Pulmonary artery endothelial cell (primary cell): ENCODE results near the gene NBAS. TPM values are rescaled to one million over a fixed set of nuclear protein-coding genes. Genes with fewer than 3 reads are reported as not detected.
"Not testable (repeated sequence)": the region's sequence is repeated elsewhere in the genome, so short reads cannot be mapped to it uniquely, and the experiment has no call there.

Experiments used
- DNase-seq: peaks from one replicate; pipeline ENCODE4 v3.0.0-alpha.2; 2011; ENCODE audit warnings: low read depth, low spot score
- total RNA-seq: library from RNA; depleted of rRNA; stranded (reverse); fragments of >200 nt; gene quantifications from 2 replicates; pipeline ENCODE4 v1.2.3, GENCODE V29; 2014

The NBAS gene
- total RNA-seq, 1 donor from 2014 or later: 75.8 TPM

DNA sequence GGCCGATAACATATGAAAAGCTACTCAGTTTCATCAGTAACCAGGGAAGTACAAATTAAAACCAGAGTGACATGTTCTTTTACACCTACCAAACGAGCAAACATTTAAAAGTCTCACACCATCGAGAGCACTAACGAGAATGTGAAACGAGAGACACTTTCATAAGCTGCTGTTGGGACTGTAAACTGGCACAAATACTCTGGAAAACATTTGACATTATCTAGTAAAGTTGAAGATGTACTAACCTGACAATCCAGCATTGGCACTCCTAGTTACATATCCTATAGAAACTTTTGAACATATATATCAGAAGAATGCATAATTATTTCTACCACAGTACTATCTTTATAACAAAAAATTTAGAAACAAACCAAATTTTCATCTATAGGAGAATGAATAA, 28.1 kb downstream of the NBAS start:
- DNase-seq: no peak

DNA sequence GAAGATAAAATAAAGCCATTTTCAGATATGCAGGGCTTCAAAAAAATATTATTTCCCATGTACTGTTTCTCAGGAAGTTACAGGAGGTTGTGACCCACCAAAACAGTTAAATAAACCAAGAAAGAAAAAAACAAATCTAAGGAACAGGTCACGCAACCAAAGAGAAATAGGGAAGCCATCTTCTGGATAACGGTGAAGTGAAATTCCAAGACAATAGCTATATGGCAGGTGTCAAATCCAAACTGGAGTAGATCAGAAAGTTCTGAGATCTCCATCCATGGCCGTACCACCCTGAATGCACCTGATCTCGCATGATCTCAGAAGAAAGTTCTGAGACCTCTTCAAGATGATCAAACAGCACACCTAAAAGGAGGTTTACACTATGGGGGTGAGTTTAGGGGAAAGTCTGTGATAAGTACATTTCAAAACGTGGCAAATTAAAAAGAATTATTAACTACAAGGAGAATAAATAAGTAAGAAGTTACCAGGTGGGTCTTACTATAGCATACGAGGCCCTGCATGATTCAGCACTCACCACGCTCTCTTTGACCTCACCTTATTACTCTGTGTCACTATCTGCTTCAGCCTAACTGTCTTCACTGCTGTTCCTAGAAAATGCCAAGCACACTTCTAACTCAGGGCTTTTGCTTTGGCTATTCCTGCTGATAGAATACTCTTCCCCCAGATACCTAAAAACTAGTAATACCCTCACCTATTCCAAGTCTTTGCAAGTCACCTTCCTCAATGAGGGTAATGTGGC, 29.9 kb downstream of the NBAS start:
- DNase-seq: no peak

DNA sequence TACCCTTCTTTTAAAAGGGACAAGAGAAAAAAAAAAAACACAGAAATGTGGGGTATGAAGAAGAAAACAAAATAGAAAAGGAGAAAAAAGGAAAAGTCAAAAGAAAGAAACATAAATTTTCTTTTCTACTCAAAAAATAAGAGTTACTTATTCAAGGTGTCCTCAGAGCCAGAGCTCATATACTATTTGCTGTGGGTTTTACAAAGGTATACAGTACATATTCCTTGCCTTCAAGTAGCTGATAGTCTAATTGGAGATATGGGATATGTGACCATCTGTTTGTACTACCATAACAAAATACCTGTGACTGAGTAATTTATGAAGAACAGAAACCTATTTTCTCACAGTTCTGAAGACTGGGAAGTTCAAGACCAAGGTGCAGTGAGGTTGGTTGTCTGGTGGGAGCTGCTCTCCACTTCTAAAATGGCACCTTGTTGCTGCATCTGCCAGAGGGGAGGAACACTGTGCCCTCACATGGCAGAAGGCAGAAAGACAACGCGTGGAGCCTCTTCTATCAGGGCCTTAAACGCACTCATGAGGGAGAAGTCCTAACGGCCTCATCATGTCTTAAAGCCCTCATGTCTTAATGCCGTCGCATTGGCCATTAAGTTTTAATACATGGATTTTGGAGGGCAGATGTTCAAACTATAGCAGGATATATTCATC, 33.9 kb downstream of the NBAS start:
- no peak for DNase-seq

DNA sequence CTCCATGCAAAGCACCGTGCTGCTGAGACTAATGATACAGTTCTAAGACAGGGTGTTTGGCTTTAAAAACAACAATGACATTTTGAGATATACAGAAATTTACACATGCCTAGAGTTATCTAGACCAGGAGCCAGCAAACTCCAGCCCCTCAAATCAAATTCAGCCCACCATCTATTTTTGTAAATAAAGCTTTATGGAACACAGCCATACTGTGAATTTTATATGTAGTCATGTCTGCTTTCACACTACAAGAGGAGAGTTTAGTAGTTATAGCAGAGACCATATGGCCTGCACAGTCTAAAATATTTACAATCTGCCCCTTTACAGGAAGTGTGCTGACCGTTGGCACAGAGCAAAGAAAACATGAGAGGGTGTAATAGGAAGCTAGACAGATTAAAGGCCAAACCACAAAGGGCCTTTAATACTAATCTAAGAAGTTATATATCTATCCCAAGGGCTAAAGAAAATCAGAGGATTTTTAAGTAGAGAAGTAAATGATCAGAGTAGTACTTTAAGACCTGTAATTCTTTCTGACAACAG, 39.4 kb downstream of the NBAS start:
- peak; percentile 8 for DNase-seq

DNA sequence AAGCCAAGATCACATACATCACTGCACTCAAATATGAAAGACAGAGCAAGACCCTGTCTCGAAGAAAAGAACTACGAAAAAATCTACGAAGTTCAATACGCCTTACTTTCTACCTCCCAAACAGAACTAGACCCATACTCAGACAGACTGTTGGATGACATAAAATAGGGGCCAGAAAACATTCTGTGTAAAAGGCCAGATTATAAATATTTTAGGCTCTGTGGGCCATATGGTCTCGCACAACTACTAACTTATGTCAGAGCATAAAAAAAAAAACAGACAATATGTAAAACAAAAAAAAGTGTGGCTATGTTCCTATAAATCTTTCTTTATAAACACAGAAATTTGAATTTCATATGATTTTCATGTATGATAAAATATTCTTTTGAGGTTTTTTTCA, 40.8 kb downstream of the NBAS start:
- no peak for DNase-seq

DNA sequence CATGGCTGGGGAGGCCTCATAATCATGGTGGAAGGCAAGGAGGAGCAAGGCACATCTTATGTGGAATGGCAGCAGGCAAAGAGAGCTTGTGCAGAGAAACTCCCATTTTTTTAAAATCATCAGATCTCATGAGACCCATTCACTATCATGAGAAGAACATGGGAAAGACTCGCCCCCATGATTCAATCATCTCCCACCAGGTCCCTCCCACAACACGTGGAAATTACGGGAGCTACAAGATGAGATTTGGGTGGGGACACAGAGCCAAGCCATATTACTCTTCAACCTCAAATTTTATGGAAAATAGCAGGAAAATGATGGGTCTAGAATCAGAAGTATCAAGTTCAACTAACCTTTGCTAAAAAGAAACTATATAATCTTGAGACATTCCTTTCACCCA, 42.4 kb downstream of the NBAS start:
- DNase-seq: not testable (repeated sequence)

DNA sequence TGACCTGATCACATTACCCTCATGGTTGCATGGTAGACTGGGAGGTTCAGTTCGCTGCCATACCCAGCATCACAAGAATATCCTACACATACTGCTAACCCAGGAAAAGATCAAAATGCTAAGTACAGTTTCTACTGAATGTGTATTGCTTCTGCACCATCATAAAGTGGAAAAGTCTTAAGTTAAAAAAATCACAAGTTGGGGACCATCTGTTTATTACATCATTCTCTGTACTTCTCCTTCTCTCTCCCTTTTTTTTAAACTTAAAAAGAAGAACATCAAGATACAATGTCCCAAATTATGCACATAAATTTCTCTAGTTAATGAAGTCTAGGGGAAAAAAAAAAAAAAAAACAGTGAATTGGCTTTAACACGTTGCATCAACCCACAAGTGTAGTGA, 43.3 kb downstream of the NBAS start:
- no peak for DNase-seq

DNA sequence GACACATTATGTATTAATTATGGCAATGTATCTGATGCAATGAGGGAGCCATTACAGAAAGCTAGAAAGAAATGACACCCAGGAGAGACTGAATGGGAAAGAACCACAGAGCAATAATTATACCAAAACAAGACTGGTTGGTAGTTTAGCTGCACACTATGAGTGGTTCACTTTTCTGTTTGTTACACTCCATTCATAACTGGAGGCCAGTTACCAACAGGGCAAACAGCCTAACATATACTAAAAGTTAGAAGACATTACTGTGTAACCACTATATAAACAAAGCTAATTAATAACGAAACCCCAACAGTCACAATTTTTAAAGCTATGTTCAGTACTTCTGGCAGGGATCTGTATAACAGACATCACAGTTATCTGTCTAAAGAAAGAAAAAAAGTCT, 49.4 kb downstream of the NBAS start:
- DNase-seq: no peak

DNA sequence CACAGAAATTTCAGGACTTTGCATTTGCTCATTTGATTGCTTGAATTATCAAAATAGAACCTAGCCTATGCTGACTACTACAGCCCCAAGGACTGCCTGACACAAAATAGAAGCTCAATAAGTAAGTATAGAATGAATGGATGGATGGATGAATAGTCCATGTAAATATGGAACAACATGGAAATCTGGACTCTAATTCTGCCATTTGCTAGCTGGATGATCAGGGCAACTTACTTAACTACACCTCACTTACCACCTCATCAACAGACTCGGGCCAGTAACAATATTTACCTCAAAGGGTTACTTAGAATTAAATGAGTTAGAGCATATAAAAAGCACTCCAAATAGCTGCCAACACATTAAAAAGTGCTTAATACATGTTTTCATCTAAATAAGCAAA, 50.6 kb downstream of the NBAS start:
- no peak for DNase-seq

DNA sequence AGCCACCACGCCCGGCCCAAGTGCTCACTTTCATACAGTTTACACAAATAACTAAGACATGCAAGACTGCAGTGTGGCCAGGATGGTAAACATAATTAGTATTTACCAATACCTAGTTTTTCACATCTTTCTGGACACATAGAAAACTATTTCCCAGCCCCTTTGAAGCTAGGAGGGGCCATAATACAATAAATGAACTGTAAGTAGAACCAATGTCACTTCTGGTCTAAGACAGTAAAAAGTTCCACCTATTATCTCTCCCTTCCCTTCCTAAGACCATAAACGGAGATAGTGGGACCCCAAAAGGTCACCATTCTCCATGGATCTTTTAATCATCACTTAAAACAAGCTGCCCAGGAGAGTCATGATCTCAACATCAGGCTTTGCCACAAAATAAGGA, 51.0 kb downstream of the NBAS start:
- no peak for DNase-seq

DNA sequence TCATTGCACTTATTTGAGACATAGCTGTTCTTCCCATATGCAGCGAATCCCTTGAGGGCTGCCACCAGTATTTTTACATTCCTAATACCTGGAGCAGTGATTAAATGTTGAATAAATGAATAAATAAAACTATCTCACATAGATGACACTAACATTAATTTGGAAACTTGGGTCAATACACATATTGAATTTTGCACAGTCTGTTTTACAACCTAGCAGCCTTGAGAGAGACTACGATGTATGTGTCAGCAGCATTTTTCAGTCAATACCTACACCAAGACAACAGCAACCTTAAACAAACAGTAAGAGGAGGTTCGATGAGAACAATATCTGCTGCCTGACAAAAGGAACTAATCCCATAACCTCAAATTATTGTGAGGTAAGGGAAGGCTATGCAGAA, 53.4 kb downstream of the NBAS start:
- no peak for DNase-seq

DNA sequence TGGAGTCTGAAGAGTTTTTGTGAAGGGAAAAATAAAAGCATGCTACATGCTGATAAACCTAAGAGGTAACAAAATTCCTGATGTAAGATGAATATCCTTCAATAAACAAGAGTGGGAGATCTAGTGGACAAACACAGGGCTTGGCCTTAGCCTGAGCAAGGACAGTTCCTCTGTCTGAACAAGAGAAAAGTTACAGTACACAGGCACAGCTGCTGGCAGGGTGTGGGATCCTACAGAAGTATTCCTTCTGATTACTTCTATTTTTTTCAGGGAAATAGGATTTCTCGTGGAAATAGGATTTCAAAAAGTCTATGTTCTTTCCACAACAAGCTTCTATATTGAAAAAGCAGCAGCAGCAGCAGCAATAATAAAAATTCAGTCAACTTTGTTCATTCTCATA, 54.1 kb downstream of the NBAS start:
- no peak for DNase-seq

DNA sequence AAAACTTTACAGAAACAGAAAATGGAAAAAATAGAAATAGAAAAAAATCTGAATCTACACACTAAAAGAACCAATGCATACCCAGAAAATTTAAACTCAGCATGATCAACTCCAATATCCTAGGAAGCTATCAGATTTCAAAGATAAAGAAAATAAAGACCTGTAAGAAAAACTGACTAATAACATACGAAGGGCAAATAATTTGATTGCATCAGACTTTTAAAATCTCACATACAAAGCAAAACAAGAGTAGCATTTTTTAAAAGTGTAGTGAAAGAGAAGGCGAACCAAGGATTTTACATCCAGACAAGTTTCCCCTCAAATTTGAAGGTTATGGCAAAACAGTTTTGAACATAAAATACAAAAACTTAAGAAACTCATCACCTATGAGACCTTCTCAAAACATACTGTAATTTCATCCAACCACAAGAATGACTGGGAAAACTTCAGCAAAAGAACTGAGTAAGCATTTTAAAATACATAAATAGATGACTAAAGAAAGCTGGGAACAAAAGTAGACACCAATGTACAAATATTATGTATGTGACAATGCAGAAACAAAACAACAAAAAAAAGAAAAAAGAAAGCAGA, 54.8 kb downstream of the NBAS start:
- DNase-seq: no peak

DNA sequence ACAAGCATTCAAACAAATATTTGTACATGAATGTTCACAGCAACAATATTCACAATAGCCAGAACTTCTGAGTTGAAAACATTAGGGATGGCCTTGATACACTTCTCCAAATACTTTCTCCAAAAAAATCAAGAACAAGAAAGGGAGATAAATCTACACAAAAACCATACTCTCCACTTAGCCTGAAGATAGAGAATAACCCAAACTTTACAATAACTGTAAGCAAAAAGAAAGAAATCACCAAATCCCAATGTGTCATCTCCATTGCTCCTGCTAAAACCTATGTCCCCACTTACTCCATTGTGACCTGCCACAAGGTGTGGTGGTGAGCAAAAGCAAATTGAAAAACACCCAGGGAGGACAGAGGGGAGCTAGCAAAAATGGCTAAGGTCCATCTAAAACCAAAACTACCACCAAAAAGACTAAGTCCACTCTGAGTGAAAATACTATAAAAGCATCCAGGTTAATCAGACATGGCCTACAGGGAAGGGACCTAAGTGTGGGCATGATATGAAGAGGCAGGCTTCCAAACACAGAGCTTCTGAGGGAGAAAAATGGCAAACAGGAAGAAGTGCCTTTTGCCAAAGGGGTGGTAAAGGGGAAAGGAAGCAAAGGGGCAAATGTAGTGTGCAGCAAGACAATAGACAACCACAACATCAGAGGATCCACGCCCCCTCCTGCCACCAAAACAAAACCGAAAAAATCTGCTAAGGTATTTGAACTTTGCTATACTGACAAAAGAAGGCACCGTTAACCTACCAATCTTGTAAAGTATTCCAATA, 56.1 kb downstream of the NBAS start:
- no peak for DNase-seq

DNA sequence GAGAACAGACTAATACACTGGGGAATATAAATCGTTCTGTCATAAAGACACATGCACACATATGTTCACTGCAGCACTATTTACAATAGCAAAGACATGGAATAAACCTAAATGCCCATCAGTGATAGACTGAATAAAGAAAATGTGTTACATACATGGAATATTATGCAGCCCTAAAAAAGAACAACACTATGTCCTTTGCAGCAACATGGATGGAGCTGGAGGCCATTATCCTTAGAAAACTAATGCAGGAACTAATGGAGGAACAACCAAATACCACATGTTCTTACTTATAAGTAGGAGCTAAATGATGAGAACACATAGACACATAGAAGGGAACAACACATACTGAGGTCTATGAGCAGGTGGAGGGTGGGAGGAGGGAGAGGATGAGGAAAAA, 61.9 kb downstream of the NBAS start:
- not testable (repeated sequence) for DNase-seq

DNA sequence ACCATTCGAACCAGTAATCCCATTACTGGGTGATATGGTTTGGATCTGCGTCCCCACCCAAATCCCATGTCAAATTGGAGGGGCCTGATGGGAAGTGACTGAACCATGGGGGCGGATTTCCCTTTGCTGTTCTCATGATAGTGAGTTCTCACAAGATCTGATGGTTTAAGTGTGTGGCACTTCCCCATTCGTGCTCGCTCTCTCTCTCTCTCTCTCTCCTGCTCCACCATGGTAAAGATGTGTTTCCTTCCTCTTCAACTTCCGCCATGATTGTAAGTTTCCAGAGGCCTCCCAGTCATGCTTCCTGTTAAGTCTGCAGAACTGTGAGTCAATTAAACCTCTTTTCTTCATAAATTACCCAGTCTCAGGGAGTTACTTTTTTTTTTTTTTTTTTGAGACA, 62.6 kb downstream of the NBAS start:
- no peak for DNase-seq

DNA sequence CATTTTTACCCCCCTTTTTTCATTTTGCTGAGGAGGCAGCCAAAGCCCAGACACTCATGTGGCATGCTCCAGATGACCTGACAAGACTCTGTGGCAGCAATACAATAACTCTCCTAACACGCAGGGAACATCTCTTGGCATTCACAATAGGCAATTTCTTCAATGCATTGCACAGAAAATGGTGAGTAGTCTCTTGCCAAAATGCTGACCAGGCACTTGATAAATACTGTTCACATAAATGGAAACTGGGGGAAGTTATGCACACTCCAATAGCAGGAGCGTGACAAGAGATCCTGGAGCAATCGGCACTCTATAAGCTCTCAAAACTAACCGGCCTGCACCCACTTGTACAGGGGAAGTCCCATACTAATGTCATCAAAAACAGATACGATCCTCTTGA, 66.3 kb downstream of the NBAS start:
- DNase-seq: no peak

DNA sequence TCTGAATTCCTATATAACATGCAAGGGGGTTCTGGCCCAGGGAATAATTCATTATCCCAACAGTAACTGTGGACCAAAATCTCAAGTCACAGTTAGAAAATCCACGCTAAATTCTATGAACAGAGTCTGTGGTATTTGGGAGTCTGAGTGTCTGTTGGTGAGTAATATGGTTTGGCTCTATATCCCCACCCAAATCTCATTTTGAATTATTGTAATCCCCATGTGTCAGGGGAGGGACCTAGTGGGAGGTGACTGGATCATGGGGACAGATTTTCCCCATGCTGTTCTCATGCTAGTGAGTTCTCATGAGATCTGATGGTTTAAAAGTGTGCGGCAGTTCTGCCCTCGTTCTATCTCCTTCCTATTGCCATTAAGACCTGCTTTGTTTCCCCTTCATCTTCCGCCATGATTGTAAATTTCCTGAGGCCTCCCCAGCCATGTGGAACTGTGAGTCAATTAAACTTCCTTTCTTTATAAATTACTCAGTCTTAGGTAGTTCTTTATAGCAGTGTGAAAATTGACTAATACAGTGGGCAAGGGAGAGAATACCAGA, 68.3 kb downstream of the NBAS start:
- no peak for DNase-seq

DNA sequence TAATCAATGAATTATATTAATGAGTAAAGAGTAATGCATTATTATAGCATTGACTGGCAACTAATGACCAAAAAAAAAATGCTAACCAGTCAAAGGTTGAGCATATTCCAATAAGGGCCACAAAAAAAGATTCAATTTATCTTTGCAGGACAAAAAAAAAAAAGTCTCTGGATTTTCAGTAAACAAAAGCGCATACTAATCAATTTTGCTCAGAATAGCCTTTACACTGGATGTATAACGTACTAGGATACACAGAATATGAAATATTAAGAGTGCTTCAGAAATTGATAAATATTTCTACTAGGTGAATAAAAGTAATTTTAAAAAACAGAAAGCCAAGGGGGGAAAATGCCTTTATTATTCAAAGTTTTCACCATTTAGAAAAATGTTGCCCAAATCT, 74.4 kb downstream of the NBAS start:
- no peak for DNase-seq

DNA sequence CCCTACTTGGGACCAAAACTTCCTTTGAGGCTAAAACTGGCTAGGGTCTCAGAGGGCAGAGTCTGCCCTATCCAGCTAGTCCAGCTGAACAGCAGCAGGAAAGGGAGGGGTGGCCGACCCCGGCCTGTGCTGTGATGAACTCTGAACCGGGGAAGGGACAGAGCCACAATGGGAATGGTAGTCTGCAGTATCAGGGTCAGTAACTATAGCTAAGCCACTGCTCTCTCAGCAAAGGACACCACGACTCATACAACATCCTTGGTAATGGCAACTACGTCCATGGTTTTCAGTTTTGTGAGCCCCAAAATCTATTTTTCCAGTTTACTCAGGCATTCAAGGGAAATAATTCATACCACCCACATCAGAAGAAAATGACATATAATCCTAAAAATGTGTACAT, 75.2 kb downstream of the NBAS start:
- DNase-seq: no peak

DNA sequence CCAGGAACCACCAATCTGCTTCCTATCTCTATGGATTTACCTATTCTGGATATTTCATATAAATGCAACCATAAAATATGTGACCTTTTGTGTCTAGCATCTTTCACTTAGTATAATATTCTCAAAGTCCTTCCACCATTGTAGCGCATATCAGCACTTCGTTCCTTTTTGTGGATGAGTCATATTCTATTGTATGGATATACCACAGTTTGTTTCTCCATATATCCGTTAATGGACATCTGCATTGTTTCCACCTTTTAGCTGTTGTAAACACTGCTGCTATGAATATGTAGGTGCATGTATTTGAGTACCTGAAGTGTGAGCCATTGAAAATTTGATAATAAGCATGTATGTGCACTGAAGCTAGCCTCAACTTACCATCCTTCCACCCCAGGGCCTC, 80.1 kb downstream of the NBAS start:
- DNase-seq: no peak

DNA sequence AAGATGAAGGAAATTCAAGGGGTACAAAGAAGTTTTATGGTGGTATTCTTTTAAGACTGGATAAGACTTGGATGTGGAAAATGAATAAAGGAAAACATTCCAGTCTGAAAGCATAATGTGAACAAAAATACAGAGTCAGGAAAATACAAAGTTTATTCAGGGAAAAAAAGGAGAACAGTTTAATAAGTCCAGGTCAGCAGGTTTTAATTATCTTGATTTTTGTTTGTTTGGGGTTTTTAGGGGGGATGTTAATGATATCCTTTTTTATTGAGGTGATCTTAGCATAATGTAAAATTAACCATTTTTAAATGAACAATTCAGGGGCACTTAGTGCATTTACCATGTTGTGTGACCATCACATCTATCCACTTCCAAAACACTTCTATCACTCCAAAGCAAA, 80.6 kb downstream of the NBAS start:
- DNase-seq: no peak
